ENCODE data around the gene INSRR. TPM values are rescaled to one million over a fixed set of nuclear protein-coding genes. Genes with fewer than 3 reads are reported as not detected.

Gene INSRR
- total and polyA plus RNA-seq, 2 of the 4 experiments (the other 2 are of a cell fraction) = not detected

DNA sequence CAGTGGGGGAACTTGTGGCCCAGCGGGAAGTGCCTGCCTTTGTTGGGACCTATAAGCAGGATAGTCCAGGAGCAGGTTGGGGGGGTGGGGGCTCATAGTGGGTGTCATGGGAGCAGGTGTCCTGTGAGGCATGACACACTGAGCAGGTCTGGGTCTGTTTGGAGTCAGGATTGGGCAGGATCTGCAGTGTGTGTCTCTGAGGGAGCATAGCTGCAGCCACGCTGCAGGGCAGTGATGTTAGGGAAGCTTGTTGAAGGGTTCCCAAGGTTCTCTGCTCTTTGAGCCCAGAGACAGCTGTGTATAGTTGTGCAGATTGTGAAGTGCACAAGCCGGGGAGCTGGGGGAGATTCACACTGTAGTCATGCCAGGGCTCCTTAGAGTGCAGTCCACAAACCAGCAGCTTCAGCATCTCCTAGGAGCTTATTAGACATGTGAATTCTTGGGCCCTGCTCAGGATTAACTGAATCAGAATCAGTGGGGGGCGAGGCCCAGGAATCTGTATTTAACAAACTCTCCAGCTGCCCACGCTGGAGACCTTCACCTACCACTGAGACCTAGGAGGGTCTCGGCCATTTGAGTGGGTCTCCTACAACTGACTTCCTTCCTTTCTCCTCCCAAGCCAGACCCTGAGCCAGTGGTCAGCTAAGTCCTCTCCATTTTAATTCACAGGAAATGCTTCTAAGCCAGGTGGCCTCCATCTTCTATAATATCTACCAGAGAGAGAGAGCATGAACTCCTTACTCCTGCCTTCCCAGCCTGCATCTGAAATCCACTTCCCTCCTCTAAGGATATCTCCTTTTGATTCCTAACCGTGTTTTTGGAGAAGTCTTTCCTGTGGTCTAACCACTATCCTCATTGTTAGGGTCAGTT lies 11.1 kb downstream of the INSRR start:
- TF ChIP-seq RFX5 (IDR thresholded peaks at IDR 0.05; ENCODE audit: low read depth, low read length) (no peak), FOS (IDR thresholded peaks at IDR 0.05; ENCODE audit: low read depth, low read length) (no peak), RCOR1 (IDR thresholded peaks at IDR 0.05; ENCODE audit: insufficient replicate concordance, low read length) (no peak), MXI1 (IDR thresholded peaks at IDR 0.05; ENCODE audit: borderline replicate concordance, low read depth, low read length) (no peak), SMC3 (IDR thresholded peaks at IDR 0.05; ENCODE audit: low read depth, low read length) (no peak), MAZ (IDR thresholded peaks at IDR 0.05; ENCODE audit: borderline replicate concordance, low read depth, low read length) (no peak), USF2 (IDR thresholded peaks at IDR 0.05; ENCODE audit: low read depth, low read length) (no peak), CHD1 (IDR thresholded peaks at IDR 0.05; ENCODE audit: low read depth, low read length) (no peak), POLR2A (IDR thresholded peaks at IDR 0.05; ENCODE audit: low read depth, low read length) (no peak)
- no peak for ATAC-seq (ENCODE audit: low read depth)
- Histone ChIP-seq H2BK120ac (ENCODE audit: low read depth, low read length) (no peak overlapping the region), H3K27ac (ENCODE audit: insufficient read depth, low read length) (no peak overlapping the region), H3K27me3 (ENCODE audit: control insufficient read depth, insufficient read depth, low read length) (peaks cover 88% of the 10 kb centered on the region), H3K79me1 (ENCODE audit: low read depth in 1 of 2, low read length in 2 of 2) (no peaks in the 10 kb centered on the region), H4K8ac (ENCODE audit: low read depth in 2 of 2, low read length in 2 of 2) (no peak overlapping the region), H3K4ac (ENCODE audit: low read depth, low read length) (no peak overlapping the region), H4K91ac (ENCODE audit: insufficient read depth, low read depth, low read length) (no peak overlapping the region), H3K18ac (ENCODE audit: low read depth, low read length) (no peak overlapping the region), H3K9ac (ENCODE audit: low read depth, low read length) (no peak overlapping the region), H2AFZ (replicated peaks; ENCODE audit: low read length, poor library complexity) (no peak overlapping the region), H3K36me3 (ENCODE audit: control insufficient read depth, insufficient read depth, low read length) (no peaks in the 10 kb centered on the region), H3K14ac (replicated peaks; ENCODE audit: low read depth, low read length) (no peak overlapping the region), H3K9me1 (ENCODE audit: insufficient read depth, low read length) (no peaks in the 10 kb centered on the region), H2BK20ac (ENCODE audit: low read depth, low read length) (no peak overlapping the region), H2AK5ac (ENCODE audit: low read depth, low read length) (no peak overlapping the region), H3K9me3 (ENCODE audit: control insufficient read depth, insufficient read depth, low read length) (no peaks in the 10 kb centered on the region), H3K4me2 (ENCODE audit: low read depth, low read length) (no peak overlapping the region), H2BK5ac (ENCODE audit: low read depth, low read length, poor library complexity, severe bottlenecking) (no peak overlapping the region), H4K20me1 (ENCODE audit: insufficient read depth, low read length) (peaks cover 4% of the 10 kb centered on the region; the same call in 1 of the 2 replicates), H3K56ac (ENCODE audit: extremely low read depth, insufficient read depth, low read length) (no peak overlapping the region), H3K4me3 (ENCODE audit: insufficient read depth, low read depth, low read length) (no peak overlapping the region), H4K5ac (ENCODE audit: low read depth, low read length) (no peak overlapping the region), H3K23ac (ENCODE audit: low read depth, low read length) (no peak overlapping the region), H3K4me1 (ENCODE audit: control insufficient read depth, insufficient read depth, low read length) (peaks cover 3% of the 10 kb centered on the region; the same call in 1 of the 2 replicates), H2BK15ac (ENCODE audit: low read depth, low read length) (no peak overlapping the region), H2AK9ac (replicated peaks; ENCODE audit: low read depth, low read length, poor library complexity) (no peak overlapping the region)
- no TSS peak for BruUV-seq (replicated peaks)
- POLR2A ChIA-PET (ENCODE audit: unreplicated experiment) = no interaction called here
- intact Hi-C loops (cut with micrococcal nuclease) (no loop called here), in situ Hi-C loops (cut with MboI; ENCODE audit: low sequenced_read_pairs) (no loop called here), dilution Hi-C loops (cut with HindIII; ENCODE audit: low sequenced_read_pairs, unreplicated experiment) (no loop called here)
- CTCF ChIA-PET = interaction anchor here (0.9 to 1.7 kb wide), 3 partner anchors 9 to 45 kb away, joined by 3 to 11 read pairs (median 5); partner anchors contain the start of genes INSRR and NTRK1
- WGBS, 2 experiments (ENCODE audit: extremely low coverage in 2 of 2, insufficient read length in 1 of 2) = 55% methylated on average over 4 of the region's 7 CpGs; no CpG with 5 or more reads in 1 of the 2 experiments
- DNase-seq = no peak

All from IMR-90 (cell line).